Tibial nerve (tissue), 4 donors: Measurements from ENCODE around the gene CACNG7. TPM values are rescaled to one million over a fixed set of nuclear protein-coding genes. Genes with fewer than 3 reads are reported as not detected.

Experiments used
- DNase-seq, 2 donors: peaks; one replicate each; pipeline ENCODE4 v3.0.0-alpha.2; 2019; ENCODE audit warnings: low spot score in 2 of 2
- H3K27ac ChIP-seq, 4 donors: fragments of 200-600 bp; sonication (generic) in 3 of 4; one replicate each; pipeline ENCODE4 v1.5.1; 2017 to 2019; ENCODE audit warnings: mild to moderate bottlenecking in 1 of 4
- H3K27me3 ChIP-seq, 2 donors: fragments of 200-600 bp; sonication (generic) in 1 of 2; one replicate each; pipeline versions ENCODE4 v1.5.1 to v1.6.0; 2017 to 2019
- H3K36me3 ChIP-seq, 3 donors: fragments of 200-600 bp; sonication (generic); one replicate each; pipeline ENCODE4 v1.5.1; 2018 to 2019
- H3K4me1 ChIP-seq, 4 donors: fragments of 200-600 bp; sonication (generic) in 3 of 4; one replicate each; pipeline ENCODE4 v1.5.1; 2017 to 2019
- H3K4me3 ChIP-seq, 4 donors: fragments of 200-600 bp; sonication (generic) in 3 of 4; one replicate each; pipeline ENCODE4 v1.5.1; 2017 to 2019; ENCODE audit warnings: mild to moderate bottlenecking in 1 of 4, moderate library complexity in 1 of 4
- H3K9me3 ChIP-seq, 4 donors: fragments of 200-600 bp; sonication (generic) in 3 of 4; one replicate each; pipeline ENCODE4 v1.5.1; 2017 to 2019
- CTCF ChIP-seq, 5 experiments: fragments of 200-600 bp in 3 of 5; fragments of 450-650 bp in 2 of 5; sonication (generic) in 3 of 5; IDR thresholded peaks; one replicate each; pipeline ENCODE4 v1.5.1; 2016 to 2019; ENCODE audit warnings: antibody characterized with exemption in 5 of 5, mild to moderate bottlenecking in 3 of 5, moderate library complexity in 2 of 5
- EP300 ChIP-seq, 2 donors: sonication (generic); formaldehyde crosslinking; IDR thresholded peaks; one replicate each; pipeline ENCODE4 v1.6.1; 2017; ENCODE audit warnings: antibody characterized with exemption in 2 of 2, mild to moderate bottlenecking in 1 of 2
- POLR2A ChIP-seq, 2 donors: fragments of 450-650 bp; IDR thresholded peaks; one replicate each; pipeline ENCODE4 v1.6.1; 2017; ENCODE audit warnings: antibody characterized with exemption in 2 of 2, mild to moderate bottlenecking in 2 of 2, moderate library complexity in 2 of 2
- WGBS, 2 donors: methylation state at CpG; one replicate each; pipeline ENCODE4 v1.1.5; 2018; 5-methylcytosine and 5-hydroxymethylcytosine counted together
- total RNA-seq, 4 donors: library from RNA; depleted of rRNA; stranded (reverse); fragments of >200 nt; gene quantifications; one replicate each; pipeline ENCODE4 v1.1.0, GENCODE V29; 2016

The CACNG7 gene
- total RNA-seq, 4 donors from 2014 or later, result not detected

GRCh38 chr19:53898636-53899341 is 10.3 kb upstream of the CACNG7 start:
- WGBS, 2 donors, result 5% methylated on average over 29 to 30 of the region's 42 CpGs
- no peaks in the 10 kb centered on the region for H3K9me3 ChIP-seq
- no peak overlapping the region for H3K27ac ChIP-seq
- TF ChIP-seq CTCF (IDR thresholded peaks at IDR 0.05) (no peak), EP300 (IDR thresholded peaks at IDR 0.05) (no peak), POLR2A (IDR thresholded peaks at IDR 0.05) (no peak)
- H3K36me3 ChIP-seq, result no peaks in the 10 kb centered on the region
- H3K27me3 ChIP-seq, result peaks cover 0 to 51% of the 10 kb centered on the region in 2 donors
- DNase-seq, result no peak
- H3K4me1 ChIP-seq, result peaks cover 0 to 3% (median 0%) of the 10 kb centered on the region in 4 donors
- H3K4me3 ChIP-seq, result no peak overlapping the region

- DNase-seq, result no peak
- TF ChIP-seq POLR2A (IDR thresholded peaks at IDR 0.05) (no peak), CTCF (IDR thresholded peaks at IDR 0.05) (no peak), EP300 (IDR thresholded peaks at IDR 0.05) (no peak)
- WGBS, 2 donors, result 91 to 94% methylated on average over 27 of the region's 27 CpGs
- Histone ChIP-seq H3K36me3 (no peaks in the 10 kb centered on the region), H3K27me3 (peaks cover 0 to 47% of the 10 kb centered on the region in 2 donors), H3K4me1 (peaks cover 0 to 3% (median 0%) of the 10 kb centered on the region in 4 donors), H3K9me3 (no peaks in the 10 kb centered on the region), H3K4me3 (no peak overlapping the region), H3K27ac (no peak overlapping the region)
These were observed 8.8 kb upstream of the CACNG7 start for GRCh38 chr19:53900191-53900860.

- H3K27ac ChIP-seq, result no peak overlapping the region
- H3K4me1 ChIP-seq, result peaks cover 0 to 21% (median under 1%) of the 10 kb centered on the region in 4 donors
- no peak for TF ChIP-seq POLR2A (IDR thresholded peaks at IDR 0.05)
- TF ChIP-seq EP300 (IDR thresholded peaks at IDR 0.05), result no peak
- no peak for TF ChIP-seq CTCF (IDR thresholded peaks at IDR 0.05)
- H3K9me3 ChIP-seq, result no peaks in the 10 kb centered on the region
- no peaks in the 10 kb centered on the region for H3K36me3 ChIP-seq
- H3K4me3 ChIP-seq, result no peak overlapping the region
- peaks cover 0 to 43% of the 10 kb centered on the region in 2 donors for H3K27me3 ChIP-seq
- no peak for DNase-seq
- 37 to 43% methylated on average over 4 of the region's 4 CpGs for WGBS, 2 donors
These were observed 5.9 kb upstream of the CACNG7 start for GRCh38 chr19:53903055-53903680.

- no peak overlapping the region for H3K4me3 ChIP-seq
- no peak overlapping the region for H3K27ac ChIP-seq
- DNase-seq, result no peak
- no peak for TF ChIP-seq EP300 (IDR thresholded peaks at IDR 0.05)
- TF ChIP-seq POLR2A (IDR thresholded peaks at IDR 0.05), result no peak
- TF ChIP-seq CTCF (IDR thresholded peaks at IDR 0.05), result no peak
- H3K4me1 ChIP-seq, result peaks cover 0 to 33% (median 4%) of the 10 kb centered on the region in 4 donors
- WGBS, 2 donors, result 36 to 37% methylated on average over 3 of the region's 3 CpGs
- peaks cover 0 to 47% of the 10 kb centered on the region in 2 donors for H3K27me3 ChIP-seq
- no peaks in the 10 kb centered on the region for H3K36me3 ChIP-seq
- H3K9me3 ChIP-seq, result no peaks in the 10 kb centered on the region
These were observed 4.2 kb upstream of the CACNG7 start for GRCh38 chr19:53904909-53905308.

GRCh38 chr19:53905787-53906186 is 3.3 kb upstream of the CACNG7 start:
- WGBS, 2 donors, result 38 to 63% methylated on average over 1 of the region's 1 CpG
- Histone ChIP-seq H3K27ac (no peak overlapping the region), H3K4me3 (no peak overlapping the region), H3K9me3 (no peaks in the 10 kb centered on the region), H3K36me3 (no peaks in the 10 kb centered on the region), H3K4me1 (peaks cover 0 to 34% (median 4%) of the 10 kb centered on the region in 4 donors), H3K27me3 (peaks cover 0 to 56% of the 10 kb centered on the region in 2 donors)
- TF ChIP-seq EP300 (IDR thresholded peaks at IDR 0.05) (no peak), CTCF (IDR thresholded peaks at IDR 0.05) (no peak), POLR2A (IDR thresholded peaks at IDR 0.05) (no peak)
- no peak for DNase-seq
